ENCODE results near the gene RIC8A. TPM values are rescaled to one million over a fixed set of nuclear protein-coding genes. Genes with fewer than 3 reads are reported as not detected.

The RIC8A gene
- total and polyA plus RNA-seq, 2 of the 13 experiments (the other 11 are each of a cell fraction or from before 2014, with no cell fraction given) = 62.1 to 63.8 TPM

DNA sequence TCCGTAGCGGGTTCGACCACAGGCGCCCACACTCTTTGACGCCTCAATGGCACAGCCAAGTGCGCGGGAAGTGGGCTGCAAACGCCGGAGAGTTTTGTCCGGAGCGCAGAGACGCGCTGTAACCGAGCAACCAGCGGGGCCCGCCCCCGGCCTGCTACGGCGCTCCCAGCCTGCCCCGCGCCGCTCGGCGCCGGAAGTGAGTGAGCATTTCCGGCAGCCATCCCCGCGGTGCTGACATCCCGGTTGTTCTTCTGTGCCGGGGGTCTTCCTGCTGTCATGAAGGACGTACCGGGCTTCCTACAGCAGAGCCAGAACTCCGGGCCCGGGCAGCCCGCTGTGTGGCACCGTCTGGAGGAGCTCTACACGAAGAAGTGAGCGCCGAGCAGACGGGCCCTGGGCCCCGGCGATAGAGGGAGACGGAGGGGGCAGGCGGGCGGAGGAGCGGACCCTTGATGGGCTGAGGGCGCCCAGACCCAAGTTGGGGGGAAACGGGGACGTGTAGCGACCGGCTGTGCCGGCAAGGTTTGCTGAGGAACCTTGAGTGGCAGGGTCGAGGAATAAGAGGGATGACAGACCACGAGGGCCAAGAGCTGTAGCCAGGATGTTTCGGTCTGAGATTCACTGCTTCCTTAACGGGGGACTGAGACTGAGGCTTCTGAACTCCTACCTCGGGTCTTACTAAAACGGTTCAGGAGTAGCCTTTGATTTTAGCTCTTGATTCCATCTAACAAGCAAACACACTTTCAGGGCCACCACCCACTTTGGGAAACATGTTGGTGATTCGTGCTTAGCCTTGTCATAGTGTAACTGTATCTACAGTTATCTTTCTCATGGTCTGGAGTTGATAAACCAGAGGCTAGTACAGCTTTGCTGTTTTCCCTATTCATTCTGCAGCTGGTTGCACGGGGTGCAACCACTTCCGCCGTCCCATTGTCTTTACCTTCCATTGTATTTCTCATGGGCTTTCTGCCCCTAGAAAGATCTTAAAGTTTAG lies 29.6 kb downstream of the RIC8A start, which contains the start of gene PSMD13 (continued):
- TF ChIP-seq, protein P1, sequence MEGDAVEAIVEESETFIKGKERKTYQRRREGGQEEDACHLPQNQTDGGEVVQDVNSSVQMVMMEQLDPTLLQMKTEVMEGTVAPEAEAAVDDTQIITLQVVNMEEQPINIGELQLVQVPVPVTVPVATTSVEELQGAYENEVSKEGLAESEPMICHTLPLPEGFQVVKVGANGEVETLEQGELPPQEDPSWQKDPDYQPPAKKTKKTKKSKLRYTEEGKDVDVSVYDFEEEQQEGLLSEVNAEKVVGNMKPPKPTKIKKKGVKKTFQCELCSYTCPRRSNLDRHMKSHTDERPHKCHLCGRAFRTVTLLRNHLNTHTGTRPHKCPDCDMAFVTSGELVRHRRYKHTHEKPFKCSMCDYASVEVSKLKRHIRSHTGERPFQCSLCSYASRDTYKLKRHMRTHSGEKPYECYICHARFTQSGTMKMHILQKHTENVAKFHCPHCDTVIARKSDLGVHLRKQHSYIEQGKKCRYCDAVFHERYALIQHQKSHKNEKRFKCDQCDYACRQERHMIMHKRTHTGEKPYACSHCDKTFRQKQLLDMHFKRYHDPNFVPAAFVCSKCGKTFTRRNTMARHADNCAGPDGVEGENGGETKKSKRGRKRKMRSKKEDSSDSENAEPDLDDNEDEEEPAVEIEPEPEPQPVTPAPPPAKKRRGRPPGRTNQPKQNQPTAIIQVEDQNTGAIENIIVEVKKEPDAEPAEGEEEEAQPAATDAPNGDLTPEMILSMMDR (CRISPR knock-in tag; IDR thresholded peaks at IDR 0.05) = 0 out of 2 replicates have a peak, but pooled peaks have one; percentile 9
- TF ChIP-seq, protein P2, sequence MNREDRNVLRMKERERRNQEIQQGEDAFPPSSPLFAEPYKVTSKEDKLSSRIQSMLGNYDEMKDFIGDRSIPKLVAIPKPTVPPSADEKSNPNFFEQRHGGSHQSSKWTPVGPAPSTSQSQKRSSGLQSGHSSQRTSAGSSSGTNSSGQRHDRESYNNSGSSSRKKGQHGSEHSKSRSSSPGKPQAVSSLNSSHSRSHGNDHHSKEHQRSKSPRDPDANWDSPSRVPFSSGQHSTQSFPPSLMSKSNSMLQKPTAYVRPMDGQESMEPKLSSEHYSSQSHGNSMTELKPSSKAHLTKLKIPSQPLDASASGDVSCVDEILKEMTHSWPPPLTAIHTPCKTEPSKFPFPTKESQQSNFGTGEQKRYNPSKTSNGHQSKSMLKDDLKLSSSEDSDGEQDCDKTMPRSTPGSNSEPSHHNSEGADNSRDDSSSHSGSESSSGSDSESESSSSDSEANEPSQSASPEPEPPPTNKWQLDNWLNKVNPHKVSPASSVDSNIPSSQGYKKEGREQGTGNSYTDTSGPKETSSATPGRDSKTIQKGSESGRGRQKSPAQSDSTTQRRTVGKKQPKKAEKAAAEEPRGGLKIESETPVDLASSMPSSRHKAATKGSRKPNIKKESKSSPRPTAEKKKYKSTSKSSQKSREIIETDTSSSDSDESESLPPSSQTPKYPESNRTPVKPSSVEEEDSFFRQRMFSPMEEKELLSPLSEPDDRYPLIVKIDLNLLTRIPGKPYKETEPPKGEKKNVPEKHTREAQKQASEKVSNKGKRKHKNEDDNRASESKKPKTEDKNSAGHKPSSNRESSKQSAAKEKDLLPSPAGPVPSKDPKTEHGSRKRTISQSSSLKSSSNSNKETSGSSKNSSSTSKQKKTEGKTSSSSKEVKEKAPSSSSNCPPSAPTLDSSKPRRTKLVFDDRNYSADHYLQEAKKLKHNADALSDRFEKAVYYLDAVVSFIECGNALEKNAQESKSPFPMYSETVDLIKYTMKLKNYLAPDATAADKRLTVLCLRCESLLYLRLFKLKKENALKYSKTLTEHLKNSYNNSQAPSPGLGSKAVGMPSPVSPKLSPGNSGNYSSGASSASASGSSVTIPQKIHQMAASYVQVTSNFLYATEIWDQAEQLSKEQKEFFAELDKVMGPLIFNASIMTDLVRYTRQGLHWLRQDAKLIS (CRISPR knock-in tag; IDR thresholded peaks at IDR 0.05) = no peak
- TF ChIP-seq ZNF777 (CRISPR knock-in tag; IDR thresholded peaks at IDR 0.05) = peak; percentile 38
- TF ChIP-seq, protein P3, sequence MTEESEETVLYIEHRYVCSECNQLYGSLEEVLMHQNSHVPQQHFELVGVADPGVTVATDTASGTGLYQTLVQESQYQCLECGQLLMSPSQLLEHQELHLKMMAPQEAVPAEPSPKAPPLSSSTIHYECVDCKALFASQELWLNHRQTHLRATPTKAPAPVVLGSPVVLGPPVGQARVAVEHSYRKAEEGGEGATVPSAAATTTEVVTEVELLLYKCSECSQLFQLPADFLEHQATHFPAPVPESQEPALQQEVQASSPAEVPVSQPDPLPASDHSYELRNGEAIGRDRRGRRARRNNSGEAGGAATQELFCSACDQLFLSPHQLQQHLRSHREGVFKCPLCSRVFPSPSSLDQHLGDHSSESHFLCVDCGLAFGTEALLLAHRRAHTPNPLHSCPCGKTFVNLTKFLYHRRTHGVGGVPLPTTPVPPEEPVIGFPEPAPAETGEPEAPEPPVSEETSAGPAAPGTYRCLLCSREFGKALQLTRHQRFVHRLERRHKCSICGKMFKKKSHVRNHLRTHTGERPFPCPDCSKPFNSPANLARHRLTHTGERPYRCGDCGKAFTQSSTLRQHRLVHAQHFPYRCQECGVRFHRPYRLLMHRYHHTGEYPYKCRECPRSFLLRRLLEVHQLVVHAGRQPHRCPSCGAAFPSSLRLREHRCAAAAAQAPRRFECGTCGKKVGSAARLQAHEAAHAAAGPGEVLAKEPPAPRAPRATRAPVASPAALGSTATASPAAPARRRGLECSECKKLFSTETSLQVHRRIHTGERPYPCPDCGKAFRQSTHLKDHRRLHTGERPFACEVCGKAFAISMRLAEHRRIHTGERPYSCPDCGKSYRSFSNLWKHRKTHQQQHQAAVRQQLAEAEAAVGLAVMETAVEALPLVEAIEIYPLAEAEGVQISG (CRISPR knock-in tag; IDR thresholded peaks at IDR 0.05) = peak; percentile 88
- peak; percentile 70; the same call in 1 of the 2 replicates for TF ChIP-seq SP5 (CRISPR knock-in tag; IDR thresholded peaks at IDR 0.05; ENCODE audit: borderline replicate concordance, low read depth)
- TF ChIP-seq, protein P4, sequence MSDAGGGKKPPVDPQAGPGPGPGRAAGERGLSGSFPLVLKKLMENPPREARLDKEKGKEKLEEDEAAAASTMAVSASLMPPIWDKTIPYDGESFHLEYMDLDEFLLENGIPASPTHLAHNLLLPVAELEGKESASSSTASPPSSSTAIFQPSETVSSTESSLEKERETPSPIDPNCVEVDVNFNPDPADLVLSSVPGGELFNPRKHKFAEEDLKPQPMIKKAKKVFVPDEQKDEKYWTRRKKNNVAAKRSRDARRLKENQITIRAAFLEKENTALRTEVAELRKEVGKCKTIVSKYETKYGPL (CRISPR knock-in tag; IDR thresholded peaks at IDR 0.05) = no peak
- TF ChIP-seq SRSF1 (optimal IDR thresholded peaks at IDR 0.05; ENCODE audit: low read depth, low read length) = peak; percentile 75
- no peak; the same call in 1 of the 2 replicates for TF ChIP-seq TSC22D2 (CRISPR knock-in tag; IDR thresholded peaks at IDR 0.05; ENCODE audit: borderline replicate concordance)
- TF ChIP-seq ZNF24 (IDR thresholded peaks at IDR 0.05) = no peak
- TF ChIP-seq, protein P5, sequence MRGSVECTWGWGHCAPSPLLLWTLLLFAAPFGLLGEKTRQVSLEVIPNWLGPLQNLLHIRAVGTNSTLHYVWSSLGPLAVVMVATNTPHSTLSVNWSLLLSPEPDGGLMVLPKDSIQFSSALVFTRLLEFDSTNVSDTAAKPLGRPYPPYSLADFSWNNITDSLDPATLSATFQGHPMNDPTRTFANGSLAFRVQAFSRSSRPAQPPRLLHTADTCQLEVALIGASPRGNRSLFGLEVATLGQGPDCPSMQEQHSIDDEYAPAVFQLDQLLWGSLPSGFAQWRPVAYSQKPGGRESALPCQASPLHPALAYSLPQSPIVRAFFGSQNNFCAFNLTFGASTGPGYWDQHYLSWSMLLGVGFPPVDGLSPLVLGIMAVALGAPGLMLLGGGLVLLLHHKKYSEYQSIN (CRISPR knock-in tag; IDR thresholded peaks at IDR 0.05; ENCODE audit: borderline replicate concordance) = no peak
- no peak for TF ChIP-seq CREB1 (IDR thresholded peaks at IDR 0.05)
- peak; percentile 58; the same call in 1 of the 2 replicates for TF ChIP-seq CREB1 (CRISPR knock-in tag; IDR thresholded peaks at IDR 0.05)
- no peak for TF ChIP-seq ZNF432 (CRISPR knock-in tag; IDR thresholded peaks at IDR 0.05; ENCODE audit: borderline replicate concordance)
- TF ChIP-seq JUND (CRISPR knock-in tag; IDR thresholded peaks at IDR 0.05) = no peak
- no peak for TF ChIP-seq ZMAT3 (CRISPR knock-in tag; conservative IDR thresholded peaks at IDR 0.05)
- TF ChIP-seq, protein P6, sequence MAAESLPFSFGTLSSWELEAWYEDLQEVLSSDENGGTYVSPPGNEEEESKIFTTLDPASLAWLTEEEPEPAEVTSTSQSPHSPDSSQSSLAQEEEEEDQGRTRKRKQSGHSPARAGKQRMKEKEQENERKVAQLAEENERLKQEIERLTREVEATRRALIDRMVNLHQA (CRISPR knock-in tag; IDR thresholded peaks at IDR 0.05) = no peak
